ENCODE measurements around the gene KIAA0232.

- TF ChIP-seq EZH2 (IDR thresholded peaks at IDR 0.05) = no peak
- no peak for TF ChIP-seq POLR2AphosphoS5 (IDR thresholded peaks at IDR 0.05; ENCODE audit: borderline replicate concordance, low read depth, low read length)
- no peak for TF ChIP-seq FOXP2 (optimal IDR thresholded peaks at IDR 0.05; ENCODE audit: control extremely low read depth, extremely low read length, insufficient read depth)
These were observed 30.7 kb upstream of the KIAA0232 start for GRCh38 chr4:6751611-6752485.
